ENCODE results near the gene IPCEF1.

Gene IPCEF1

GRCh38 chr6:154352898-154353585 lies 3.6 kb downstream of the IPCEF1 start:
- H3K36me3 ChIP-seq, result no peaks in the 10 kb centered on the region
- H3K27ac ChIP-seq, result no peak overlapping the region
- H3K4me3 ChIP-seq (ENCODE audit: low read depth, low read length), result no peak overlapping the region
- no peaks in the 10 kb centered on the region for H3K27me3 ChIP-seq (ENCODE audit: insufficient read depth, low read depth, severe bottlenecking)
- no peak for DNase-seq
- H3K9me3 ChIP-seq (ENCODE audit: severe bottlenecking), result no peaks in the 10 kb centered on the region
- no peak for TF ChIP-seq CTCF (IDR thresholded peaks at IDR 0.05; ENCODE audit: low read depth, low read length)

- Histone ChIP-seq H3K27ac (no peak overlapping the region), H3K36me3 (no peaks in the 10 kb centered on the region), H3K4me3 (ENCODE audit: low read depth, low read length) (no peak overlapping the region), H3K27me3 (ENCODE audit: insufficient read depth, low read depth, severe bottlenecking) (no peaks in the 10 kb centered on the region), H3K9me3 (ENCODE audit: severe bottlenecking) (no peaks in the 10 kb centered on the region)
- no peak for DNase-seq
- no peak for TF ChIP-seq CTCF (IDR thresholded peaks at IDR 0.05; ENCODE audit: low read depth, low read length)
Observed at GRCh38 chr6:154350293-154350692, 6.3 kb downstream of the IPCEF1 start.

- no peak for DNase-seq
- no peaks in the 10 kb centered on the region for H3K36me3 ChIP-seq
- H3K4me3 ChIP-seq (ENCODE audit: low read depth, low read length), result no peak overlapping the region
- no peaks in the 10 kb centered on the region for H3K27me3 ChIP-seq (ENCODE audit: insufficient read depth, low read depth, severe bottlenecking)
- H3K9me3 ChIP-seq (ENCODE audit: severe bottlenecking), result no peaks in the 10 kb centered on the region
- H3K27ac ChIP-seq, result no peak overlapping the region
- TF ChIP-seq CTCF (IDR thresholded peaks at IDR 0.05; ENCODE audit: low read depth, low read length), result no peak
Observed at GRCh38 chr6:154347981-154348380, 8.6 kb downstream of the IPCEF1 start.

GRCh38 chr6:154345811-154346210 lies 10.8 kb downstream of the IPCEF1 start:
- no peaks in the 10 kb centered on the region for H3K27me3 ChIP-seq (ENCODE audit: insufficient read depth, low read depth, severe bottlenecking)
- no peaks in the 10 kb centered on the region for H3K36me3 ChIP-seq
- H3K9me3 ChIP-seq (ENCODE audit: severe bottlenecking), result no peaks in the 10 kb centered on the region
- no peak overlapping the region for H3K4me3 ChIP-seq (ENCODE audit: low read depth, low read length)
- no peak overlapping the region for H3K27ac ChIP-seq
- no peak for DNase-seq
- TF ChIP-seq CTCF (IDR thresholded peaks at IDR 0.05; ENCODE audit: low read depth, low read length), result no peak

GRCh38 chr6:154343473-154344308 lies 12.9 kb downstream of the IPCEF1 start:
- no peaks in the 10 kb centered on the region for H3K36me3 ChIP-seq
- H3K4me3 ChIP-seq (ENCODE audit: low read depth, low read length), result no peak overlapping the region
- no peak for TF ChIP-seq CTCF (IDR thresholded peaks at IDR 0.05; ENCODE audit: low read depth, low read length)
- H3K27ac ChIP-seq, result no peak overlapping the region
- no peaks in the 10 kb centered on the region for H3K9me3 ChIP-seq (ENCODE audit: severe bottlenecking)
- H3K27me3 ChIP-seq (ENCODE audit: insufficient read depth, low read depth, severe bottlenecking), result no peaks in the 10 kb centered on the region
- DNase-seq, result no peak
